HEK293T (cell line): ENCODE measurements around the gene LENG8.

ENCODE experiments used
- FOXK2 ChIP-seq: fragments of 450-650 bp; IDR thresholded peaks from 2 replicates; pipeline ENCODE4 v1.6.1; 2016; ENCODE audit warnings: mild to moderate bottlenecking
- LEF1 ChIP-seq: fragments of 450-650 bp; IDR thresholded peaks from 2 replicates; pipeline ENCODE4 v1.6.1; 2017; ENCODE audit warnings: mild to moderate bottlenecking, borderline replicate concordance

- TF ChIP-seq LEF1, result no peak
- no peak for TF ChIP-seq FOXK2
Observed at GRCh38 chr19:54459282-54460229, 10.6 kb downstream of the LENG8 start.
